Upper lobe of left lung (tissue), 6 donors: Measurements from ENCODE around the gene RARB. TPM values are rescaled to one million over a fixed set of nuclear protein-coding genes. Genes with fewer than 3 reads are reported as not detected.

ENCODE experiments used
- ATAC-seq, 2 donors: fragments of 200-7000 bp; cut with Tn5 transposase; one replicate each; pipeline ENCODE4 v1.9.1; 2022; ENCODE audit warnings: mild to moderate bottlenecking in 2 of 2, moderate library complexity in 2 of 2; ENCODE audit not compliant: low FRiP score in 2 of 2
- DNase-seq, 2 donors: peaks; one replicate each; pipeline ENCODE4 v3.0.0-alpha.2; 2019 to 2020
- H3K27ac ChIP-seq, 4 donors: fragments of 200-600 bp; sonication (generic); one replicate each; pipeline ENCODE4 v1.5.1; 2016 to 2019
- H3K27me3 ChIP-seq, 4 donors: fragments of 200-600 bp; sonication (generic); one replicate each; pipeline ENCODE4 v1.5.1; 2017 to 2019
- H3K36me3 ChIP-seq, 4 donors: fragments of 200-600 bp; sonication (generic); one replicate each; pipeline ENCODE4 v1.5.1; 2016 to 2019
- H3K4me1 ChIP-seq, 4 donors: fragments of 200-600 bp; sonication (generic); one replicate each; pipeline ENCODE4 v1.5.1; 2018 to 2019
- H3K4me3 ChIP-seq, 4 donors: fragments of 200-600 bp; sonication (generic); one replicate each; pipeline ENCODE4 v1.5.1; 2017 to 2019; ENCODE audit warnings: mild to moderate bottlenecking in 2 of 4, moderate library complexity in 1 of 4
- H3K9me3 ChIP-seq, 4 donors: fragments of 200-600 bp; sonication (generic); one replicate each; pipeline ENCODE4 v1.5.1; 2018 to 2019
- CTCF ChIP-seq, 6 experiments: fragments of 450-650 bp in 4 of 6; fragments of 200-600 bp in 2 of 6; sonication (generic) in 2 of 6; IDR thresholded peaks; one replicate each; pipeline ENCODE4 v1.5.1; 2016 to 2019; ENCODE audit warnings: antibody characterized with exemption in 6 of 6
- EP300 ChIP-seq, 4 donors: sonication (generic); formaldehyde crosslinking; IDR thresholded peaks; one replicate each; pipeline ENCODE4 v1.5.1; 2017; ENCODE audit warnings: antibody characterized with exemption in 4 of 4, control low read depth in 2 of 4
- POLR2A ChIP-seq, 4 donors: fragments of 450-650 bp; IDR thresholded peaks; one replicate each; pipeline ENCODE4 v1.5.1; 2016 to 2017; ENCODE audit warnings: antibody characterized with exemption in 4 of 4, mild to moderate bottlenecking in 2 of 4
- POLR2AphosphoS5 ChIP-seq, 2 donors: sonication (generic); formaldehyde crosslinking; IDR thresholded peaks; one replicate each; pipeline ENCODE4 v1.5.1; 2017; ENCODE audit warnings: antibody characterized with exemption in 2 of 2
- WGBS, 2 donors: methylation state at CpG; one replicate each; pipeline ENCODE4 v1.1.5; 2017 to 2018; 5-methylcytosine and 5-hydroxymethylcytosine counted together
- total RNA-seq, 6 donors: library from RNA; depleted of rRNA in 4 of 6; stranded (reverse); fragments of >200 nt in 4 of 6; gene quantifications; one replicate each; pipeline versions ENCODE4 v1.1.0 to v1.2.1, GENCODE V29; 2016 to 2021
- donor health status: DM: no; HTN: no; CAD: no; lungs with moderate emphysema.
- donor health status: DM: no; HTN: yes; CAD: no; lungs with severe emphysema.

RARB gene
- total RNA-seq, 6 donors from 2014 or later: 3.9 to 15.4 (median 6.4) TPM

- WGBS, 2 donors: 63 to 89% methylated on average over 1 of the region's 1 CpG
- ATAC-seq: no peak
- DNase-seq: no peak
- Histone ChIP-seq H3K9me3 (no peaks in the 10 kb centered on the region), H3K36me3 (no peaks in the 10 kb centered on the region), H3K27ac (no peak overlapping the region), H3K27me3 (no peaks in the 10 kb centered on the region), H3K4me1 (peaks cover 0 to 18% (median 13%) of the 10 kb centered on the region in 4 donors), H3K4me3 (no peak overlapping the region)
- TF ChIP-seq CTCF (IDR thresholded peaks at IDR 0.05) (no peak), POLR2AphosphoS5 (IDR thresholded peaks at IDR 0.05) (no peak), POLR2A (IDR thresholded peaks at IDR 0.05) (no peak), EP300 (IDR thresholded peaks at IDR 0.05) (no peak)
These were observed 52.7 kb downstream of the RARB start for GRCh38 chr3:25480811-25481210.

- Histone ChIP-seq H3K27ac (no peak overlapping the region), H3K36me3 (no peaks in the 10 kb centered on the region), H3K9me3 (no peaks in the 10 kb centered on the region), H3K4me3 (no peak overlapping the region), H3K27me3 (no peaks in the 10 kb centered on the region), H3K4me1 (peaks cover 0 to 18% (median 12%) of the 10 kb centered on the region in 4 donors)
- no peak for DNase-seq
- no peak for ATAC-seq
- 57 to 67% methylated on average over 1 of the region's 1 CpG for WGBS, 2 donors
- TF ChIP-seq POLR2AphosphoS5 (IDR thresholded peaks at IDR 0.05): no peak
- TF ChIP-seq EP300 (IDR thresholded peaks at IDR 0.05): no peak
- TF ChIP-seq CTCF (IDR thresholded peaks at IDR 0.05): no peak
- TF ChIP-seq POLR2A (IDR thresholded peaks at IDR 0.05): no peak
These were observed 53.3 kb downstream of the RARB start for GRCh38 chr3:25481386-25481785.

GRCh38 chr3:25483456-25483855 lies 55.4 kb downstream of the RARB start:
- 83 to 86% methylated on average over 1 of the region's 1 CpG for WGBS, 2 donors
- Histone ChIP-seq H3K36me3 (no peaks in the 10 kb centered on the region), H3K4me1 (peaks cover 0 to 14% (median 10%) of the 10 kb centered on the region in 4 donors), H3K27ac (no peak overlapping the region), H3K27me3 (no peaks in the 10 kb centered on the region), H3K4me3 (no peak overlapping the region), H3K9me3 (no peaks in the 10 kb centered on the region)
- no peak for TF ChIP-seq EP300 (IDR thresholded peaks at IDR 0.05)
- TF ChIP-seq POLR2A (IDR thresholded peaks at IDR 0.05): no peak
- no peak for TF ChIP-seq POLR2AphosphoS5 (IDR thresholded peaks at IDR 0.05)
- TF ChIP-seq CTCF (IDR thresholded peaks at IDR 0.05): no peak
- DNase-seq: no peak
- no peak for ATAC-seq

- Histone ChIP-seq H3K4me3 (no peak overlapping the region), H3K27ac (no peak overlapping the region), H3K9me3 (no peaks in the 10 kb centered on the region), H3K27me3 (no peaks in the 10 kb centered on the region), H3K4me1 (peaks cover 0 to 9% (median 5%) of the 10 kb centered on the region in 4 donors), H3K36me3 (no peaks in the 10 kb centered on the region)
- no peak for TF ChIP-seq CTCF (IDR thresholded peaks at IDR 0.05)
- TF ChIP-seq POLR2A (IDR thresholded peaks at IDR 0.05): no peak
- TF ChIP-seq EP300 (IDR thresholded peaks at IDR 0.05): no peak
- no peak for TF ChIP-seq POLR2AphosphoS5 (IDR thresholded peaks at IDR 0.05)
- DNase-seq: no peak
- ATAC-seq: no peak
- WGBS, 2 donors: 59 to 76% methylated on average over 3 of the region's 3 CpGs
These were observed 57.6 kb downstream of the RARB start for GRCh38 chr3:25485673-25486072.

- no peak overlapping the region for H3K27ac ChIP-seq
- H3K27me3 ChIP-seq: no peaks in the 10 kb centered on the region
- H3K9me3 ChIP-seq: no peaks in the 10 kb centered on the region
- 65 to 69% methylated on average over 6 of the region's 6 CpGs for WGBS, 2 donors
- TF ChIP-seq EP300 (IDR thresholded peaks at IDR 0.05): no peak
- TF ChIP-seq POLR2AphosphoS5 (IDR thresholded peaks at IDR 0.05): no peak
- no peak for TF ChIP-seq POLR2A (IDR thresholded peaks at IDR 0.05)
- no peak for TF ChIP-seq CTCF (IDR thresholded peaks at IDR 0.05)
- H3K36me3 ChIP-seq: no peaks in the 10 kb centered on the region
- no peak overlapping the region for H3K4me3 ChIP-seq
- ATAC-seq (no peak), DNase-seq (no peak)
- H3K4me1 ChIP-seq: no peaks in the 10 kb centered on the region
These were observed 58.9 kb downstream of the RARB start for GRCh38 chr3:25486932-25487331.
